Astrocyte (in vitro differentiated cells and primary cell): ENCODE results near the gene PIP5K1A.
"Not testable (repeated sequence)": the region's sequence is repeated elsewhere in the genome, so short reads cannot be mapped to it uniquely, and the experiment has no call there.

Experiments
- CTCF ChIP-seq: IDR thresholded peaks from 2 replicates; pipeline ENCODE4 v1.5.1; 2011; ENCODE audit warnings: low read depth, mild to moderate bottlenecking, inconsistent platforms, low read length, moderate library complexity; ENCODE audit not compliant: insufficient read depth
- EZH2 ChIP-seq: IDR thresholded peaks from 2 replicates; pipeline ENCODE4 v1.6.1; 2012; ENCODE audit warnings: mild to moderate bottlenecking, low read length, inconsistent platforms; ENCODE audit not compliant: insufficient read depth

- TF ChIP-seq EZH2, CTCF: not testable (repeated sequence)
Measured at GRCh38 chr1:151275341-151275740, 77.0 kb downstream of the PIP5K1A start.
